Astrocyte of the spinal cord (primary cell): ENCODE results near the gene GPX5.

Experiments
- DNase-seq: peaks from one replicate; pipeline ENCODE4 v3.0.0; 2011; ENCODE audit warnings: low read depth, low spot score
- H3K4me3 ChIP-seq: 2 replicates; pipeline ENCODE4 v1.5.1; 2011; ENCODE audit warnings: low read depth, mild to moderate bottlenecking, low read length, moderate library complexity
- CTCF ChIP-seq: IDR thresholded peaks from 2 replicates; pipeline ENCODE4 v1.5.1; 2012; ENCODE audit warnings: low read depth, mild to moderate bottlenecking, low read length, inconsistent platforms
- in situ Hi-C: cut with HindIII; loops from 2 replicates; pipeline ENCODE4 v1.10.0; 2017; ENCODE audit warnings: low sequenced_read_pairs

The GPX5 gene

DNA sequence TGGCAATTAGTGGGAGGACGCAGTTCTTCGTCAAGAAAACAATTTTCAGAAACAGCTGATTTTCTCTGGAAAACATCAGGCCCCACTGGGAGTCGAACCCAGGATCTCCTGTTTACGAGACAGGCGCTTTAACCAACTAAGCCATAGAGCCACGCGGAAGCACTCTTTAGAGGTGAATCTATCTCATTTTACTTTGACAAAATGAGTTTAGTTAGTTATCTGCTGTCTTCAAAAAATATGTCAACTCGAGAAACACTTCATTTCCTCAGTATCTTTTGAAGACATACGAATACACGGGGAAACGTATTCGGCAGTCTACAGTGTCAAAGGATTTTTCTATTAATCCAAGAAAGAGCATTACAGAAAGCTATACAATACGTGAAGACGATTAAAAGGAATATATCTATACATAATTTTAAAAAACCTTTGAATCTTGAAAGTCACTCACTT, 36.7 kb upstream of the GPX5 start:
- in situ Hi-C loops: no loop called here
- DNase-seq: peak; percentile 75
- H3K4me3 ChIP-seq: peak overlapping the region; percentile 68
- no peak for TF ChIP-seq CTCF

- in situ Hi-C loops: no loop called here
- DNase-seq: peak; percentile 83
- no peak for TF ChIP-seq CTCF
- H3K4me3 ChIP-seq: peak overlapping the region; percentile 68
Observed at GRCh38 chr6:28489366-28490204, 36.1 kb upstream of the GPX5 start.

GRCh38 chr6:28490205-28490890, 35.3 kb upstream of the GPX5 start:
- H3K4me3 ChIP-seq: peak overlapping the region; percentile 68
- in situ Hi-C loops: no loop called here
- no peak for TF ChIP-seq CTCF
- DNase-seq: no peak

GRCh38 chr6:28491984-28492317, 33.7 kb upstream of the GPX5 start:
- no peak overlapping the region for H3K4me3 ChIP-seq
- DNase-seq: no peak
- TF ChIP-seq CTCF: no peak
- in situ Hi-C loops: no loop called here

DNA sequence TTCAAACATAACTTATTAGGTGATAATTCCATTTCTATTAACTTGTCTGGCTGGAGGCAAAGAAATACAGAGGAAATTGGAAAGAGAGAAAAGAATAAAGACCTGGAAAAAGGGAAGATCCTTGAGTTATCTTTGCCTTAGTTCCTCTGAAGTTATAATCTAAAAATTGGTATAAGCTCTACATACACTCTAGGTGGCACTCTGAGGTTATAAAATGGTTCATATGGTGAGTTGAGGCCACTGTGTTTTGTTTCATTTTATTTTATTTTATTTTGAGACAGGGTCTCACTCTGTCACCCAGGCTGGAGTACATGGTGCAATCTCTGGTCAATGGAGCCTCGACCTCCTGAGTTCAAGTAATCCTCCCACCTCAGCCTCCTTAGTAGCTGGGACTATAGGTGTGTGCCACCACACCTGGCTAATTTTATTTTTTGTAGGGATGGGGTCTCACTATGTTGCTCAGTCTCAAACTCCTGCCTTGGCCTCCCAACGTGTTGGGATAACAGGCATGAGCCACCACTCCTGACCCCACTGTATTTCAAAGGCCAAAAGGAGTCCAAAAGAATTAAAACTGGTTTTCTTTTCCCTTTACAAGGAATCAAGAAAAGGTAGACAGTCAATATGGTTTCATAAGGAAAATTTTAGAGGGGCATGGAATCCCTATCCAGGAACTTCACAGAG, 29.4 kb upstream of the GPX5 start:
- TF ChIP-seq CTCF: no peak
- DNase-seq: no peak

DNA sequence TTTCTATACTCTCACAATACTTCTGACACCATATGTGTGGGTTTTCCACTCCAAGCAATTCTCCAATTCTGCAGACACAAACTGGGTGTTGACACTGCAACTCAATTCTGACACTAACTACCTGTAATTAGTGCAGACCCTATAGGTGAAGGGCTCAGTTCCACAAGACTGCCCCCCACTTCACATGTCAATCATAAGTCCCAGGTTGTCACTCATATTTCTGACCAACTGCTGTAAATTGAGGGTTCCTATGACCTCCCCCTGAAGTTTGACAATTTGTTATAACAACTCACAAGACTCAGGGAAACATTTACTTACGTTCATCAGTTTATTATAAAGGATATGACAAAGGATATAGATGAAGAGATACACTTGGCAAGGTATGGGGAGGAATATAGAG, 28.4 kb upstream of the GPX5 start:
- no peak for TF ChIP-seq CTCF
- no peak overlapping the region for H3K4me3 ChIP-seq
- no peak for DNase-seq
- in situ Hi-C loops: no loop called here

More for the DNA sequence above, 29.4 kb upstream of the GPX5 start:
- no peak overlapping the region for H3K4me3 ChIP-seq
- in situ Hi-C loops: no loop called here
